HG02610 (cell line): Measurements from ENCODE around the gene GTF2F2.

Experiments
- ATAC-seq: cut with Tn5 transposase; IDR thresholded peaks from one replicate; pipeline ENCODE4 v1.9.1; 2021; ENCODE audit warnings: mild to moderate bottlenecking, moderate library complexity; ENCODE audit not compliant: unreplicated experiment

GTF2F2 gene

DNA sequence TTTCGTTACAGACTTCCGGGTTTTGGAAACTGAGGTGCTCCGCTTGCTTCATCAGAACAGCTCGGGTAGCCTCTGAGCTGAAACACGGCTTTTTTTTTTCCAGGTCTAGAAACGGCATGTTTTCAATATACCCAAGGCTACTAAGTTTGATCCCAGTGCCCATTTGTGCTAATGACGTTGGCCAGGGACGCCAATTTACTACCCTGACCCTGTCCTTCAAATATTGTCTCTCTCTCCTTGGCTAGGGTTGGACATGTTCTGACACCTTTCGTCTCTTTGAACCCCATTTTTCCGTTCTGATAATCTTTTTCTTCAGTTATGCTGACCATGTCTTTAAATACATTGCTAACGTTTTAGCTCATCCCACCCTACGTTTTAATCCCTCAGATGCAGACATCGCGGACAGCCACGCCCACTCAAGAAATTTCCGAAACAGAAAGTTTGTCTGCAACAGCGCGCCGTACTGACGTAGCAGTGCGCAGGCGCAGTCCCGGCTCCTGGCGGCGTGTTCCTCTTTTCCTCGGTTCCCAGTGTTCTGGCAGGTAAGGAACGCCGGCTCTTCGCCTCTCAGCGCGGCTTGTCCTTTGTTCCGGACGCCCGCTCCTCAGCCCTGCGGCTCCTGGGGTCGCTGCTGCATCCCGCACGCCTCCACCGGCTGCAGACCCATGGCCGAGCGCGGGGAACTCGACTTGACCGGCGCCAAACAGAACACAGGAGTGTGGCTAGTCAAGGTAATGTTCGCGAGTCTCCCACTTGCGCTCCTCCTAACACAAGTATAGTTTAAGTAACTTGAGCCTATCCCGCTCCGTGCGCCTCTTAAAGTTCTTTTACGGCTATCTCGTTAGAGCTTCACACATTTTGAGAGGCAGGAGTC is at the start of gene GTF2F2:
Gene GTF2F2, plus strand, starts transcription at position 520 of the 874 bp plus-strand sequence. Its CDS starts 146 bp downstream, at position 666.
- peak; percentile 53 for ATAC-seq

DNA sequence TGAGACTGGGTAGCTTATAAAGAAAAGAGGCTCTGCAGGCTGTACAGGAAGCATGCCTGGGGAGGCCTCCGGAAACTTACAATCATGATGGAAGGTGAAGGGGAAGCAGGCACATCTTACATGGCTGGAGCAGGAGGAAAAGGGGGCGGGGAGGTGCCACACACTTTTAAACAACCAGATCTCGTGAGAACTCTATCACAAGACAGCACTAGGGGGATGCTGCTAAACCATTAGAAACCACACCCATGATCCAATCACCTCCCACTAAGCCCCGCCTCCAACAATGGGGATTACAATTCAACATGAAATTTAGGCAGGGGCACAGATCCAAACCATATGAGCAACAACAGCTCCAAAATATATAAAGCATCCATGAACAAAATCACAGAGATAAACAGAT is 46.5 kb upstream of the GTF2F2 start:
- ATAC-seq = no peak

DNA sequence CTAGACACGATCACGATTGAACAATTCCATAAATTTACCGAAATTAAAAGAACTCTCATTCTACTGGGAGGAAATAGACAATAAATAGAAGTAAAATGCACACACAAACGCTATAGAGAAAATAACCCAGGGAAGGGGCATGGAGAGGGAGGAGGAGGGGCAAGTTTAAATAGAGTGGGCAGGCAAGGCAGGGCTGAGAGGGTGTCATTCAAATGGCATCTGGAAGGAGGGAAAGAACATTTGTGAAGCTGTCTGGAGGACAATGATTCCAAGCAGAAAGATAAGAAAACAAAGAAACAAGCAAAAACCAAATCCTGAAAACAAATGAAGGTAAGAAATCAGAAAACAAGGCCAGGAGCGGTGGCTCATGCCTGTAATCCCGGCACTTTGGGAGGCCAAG is 45.6 kb upstream of the GTF2F2 start:
- ATAC-seq = no peak

DNA sequence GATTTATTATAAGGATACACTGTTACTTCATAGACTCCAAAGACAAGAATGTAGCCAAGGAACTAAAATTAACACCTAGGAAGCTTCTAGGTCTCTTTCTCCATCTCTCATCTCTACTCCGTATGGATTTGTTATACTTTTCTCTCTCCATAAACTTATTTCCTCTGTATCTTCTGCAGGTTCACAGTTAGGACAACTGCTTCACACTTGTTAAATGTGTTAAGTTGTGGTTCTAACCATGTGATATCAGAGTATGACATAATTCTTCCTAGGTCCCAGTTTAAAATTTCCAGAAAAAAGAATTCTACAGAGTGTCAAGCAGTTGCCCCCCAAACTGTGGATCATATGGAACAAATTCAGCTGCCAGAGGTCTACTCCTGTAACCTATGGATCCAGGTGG is 42.3 kb upstream of the GTF2F2 start:
- ATAC-seq = no peak

GRCh38 chr13:45082964-45083363 is 37.3 kb upstream of the GTF2F2 start:
- no peak for ATAC-seq

- ATAC-seq = no peak
Observed at GRCh38 chr13:45084515-45084914, 35.8 kb upstream of the GTF2F2 start.

GRCh38 chr13:45086484-45086883 is 33.8 kb upstream of the GTF2F2 start:
- no peak for ATAC-seq

DNA sequence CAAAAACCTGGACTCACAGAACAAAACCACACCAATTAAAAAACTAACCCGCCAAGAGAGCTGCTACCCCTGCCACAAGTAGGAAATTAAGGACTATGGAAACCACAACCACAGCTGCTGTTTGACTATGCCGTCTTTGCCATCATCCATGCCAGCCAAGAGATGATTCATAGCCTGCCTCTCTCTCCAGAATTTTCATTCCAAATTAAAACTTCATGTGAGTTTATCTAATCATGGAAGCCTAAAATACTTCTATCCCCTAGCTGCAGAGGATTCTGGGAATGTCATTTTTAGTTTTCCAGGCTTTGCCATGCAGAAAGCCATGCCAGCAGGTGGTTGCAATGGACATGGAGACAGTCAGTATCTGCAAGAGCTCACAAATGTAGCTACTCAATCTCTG is 27.6 kb upstream of the GTF2F2 start:
- no peak for ATAC-seq

DNA sequence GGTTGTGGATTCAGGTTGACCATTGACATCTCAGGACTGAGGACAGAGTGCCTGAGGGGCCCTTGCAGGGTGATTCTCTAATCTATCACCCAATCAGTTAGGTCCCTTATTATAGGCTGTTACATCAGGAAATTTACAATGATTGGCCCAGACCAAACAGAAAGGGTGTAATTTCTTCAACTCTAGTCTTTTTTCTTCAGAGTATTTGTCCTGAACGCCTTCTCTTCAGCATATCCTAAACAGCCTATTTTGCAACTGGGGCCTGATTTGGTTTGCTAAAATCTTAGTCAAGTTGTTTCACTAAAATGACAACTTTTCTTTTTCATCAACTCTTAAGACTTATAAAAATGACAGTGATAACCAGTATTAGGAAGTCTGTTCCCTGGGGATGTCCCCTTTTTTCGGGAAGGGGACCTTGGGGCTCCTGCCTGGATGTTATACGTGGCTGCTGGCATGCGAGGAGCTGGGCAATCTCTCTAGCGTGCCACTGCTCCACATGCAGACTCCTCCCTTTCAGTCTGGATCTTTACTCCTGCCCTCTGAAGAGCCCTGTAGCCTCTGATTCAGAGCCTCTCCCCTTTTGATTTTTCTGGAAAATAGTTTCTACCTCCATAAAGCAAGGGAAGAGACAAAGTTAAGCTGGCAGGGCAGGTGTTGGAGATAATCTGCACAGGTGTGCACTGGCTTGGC is 19.6 kb upstream of the GTF2F2 start:
- no peak for ATAC-seq

DNA sequence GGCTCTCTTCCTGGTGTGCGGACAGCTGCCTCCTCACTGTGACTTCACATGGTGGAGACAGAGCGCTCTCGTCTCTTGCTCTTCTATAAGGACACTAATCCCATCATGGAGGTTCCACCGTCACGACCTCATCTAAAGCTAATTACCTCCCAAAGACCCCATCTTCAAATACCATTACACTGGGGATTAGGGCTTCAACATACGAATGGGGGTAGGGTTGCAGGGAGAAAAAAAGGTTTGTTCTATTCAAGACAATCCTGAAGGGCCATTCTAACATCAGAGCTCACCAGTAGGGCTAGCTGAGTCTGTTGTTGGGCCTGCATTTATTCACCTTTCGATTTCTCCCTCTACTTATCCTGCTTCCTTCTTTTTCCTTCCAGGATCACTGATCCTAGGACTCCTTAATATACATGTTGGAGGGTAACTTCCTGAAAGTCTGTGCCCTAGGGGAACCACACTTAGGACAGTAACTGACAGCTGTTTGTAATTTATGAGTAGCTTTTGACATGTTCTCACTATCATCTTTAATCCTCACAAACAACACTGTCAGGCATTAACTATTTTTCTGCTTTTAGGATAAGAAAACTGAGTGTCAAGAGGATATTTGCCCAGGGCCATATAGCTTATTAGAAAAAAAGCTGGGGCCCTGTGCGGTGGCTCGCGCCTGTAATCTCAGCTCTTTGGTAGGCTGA is 18.8 kb upstream of the GTF2F2 start:
- ATAC-seq = no peak

- no peak for ATAC-seq
Observed at GRCh38 chr13:45102136-45102507, 18.2 kb upstream of the GTF2F2 start.

DNA sequence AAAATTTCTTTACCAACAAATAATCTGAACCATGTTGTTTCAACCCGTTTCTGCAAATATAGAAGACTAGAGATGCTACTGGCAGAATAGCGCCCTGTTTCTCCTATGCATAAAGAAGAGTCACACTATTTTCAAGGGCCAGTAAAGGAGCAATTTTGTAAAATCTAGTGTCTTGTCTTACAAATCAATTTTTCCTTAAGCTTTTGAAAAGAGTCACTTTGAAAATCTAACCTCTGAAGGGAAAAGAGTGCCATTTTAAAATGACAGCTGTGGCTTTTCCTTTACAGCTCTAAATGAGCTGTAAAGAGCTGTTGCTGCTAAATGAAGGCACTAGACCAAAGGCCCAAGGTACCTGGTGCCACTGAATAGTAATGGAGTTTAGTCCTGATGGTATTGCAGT is 16.9 kb upstream of the GTF2F2 start:
- ATAC-seq = no peak

- ATAC-seq = no peak
Observed at GRCh38 chr13:45104261-45104660, 16.0 kb upstream of the GTF2F2 start.

- ATAC-seq = no peak
Observed at GRCh38 chr13:45105895-45106294, 14.4 kb upstream of the GTF2F2 start.

DNA sequence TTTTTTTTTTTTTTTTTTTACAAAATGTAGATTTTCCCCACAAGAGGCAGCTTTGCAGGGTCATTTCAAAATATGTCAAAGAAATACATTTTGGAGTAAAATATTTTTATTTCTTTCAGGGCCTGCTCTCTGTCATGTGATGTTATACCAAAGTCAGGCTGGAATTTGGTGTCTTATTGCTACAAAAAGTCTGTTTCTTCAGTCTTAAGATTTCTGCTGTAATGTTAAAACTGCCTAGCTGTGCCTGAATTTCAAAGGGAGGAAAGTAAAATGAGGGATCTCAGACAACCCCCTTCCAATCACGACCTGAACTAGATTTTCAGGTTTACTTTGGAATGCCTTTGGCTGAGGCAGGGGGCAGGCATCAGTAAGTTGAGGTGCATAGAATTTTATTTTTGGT is 12.8 kb upstream of the GTF2F2 start:
- no peak for ATAC-seq

- ATAC-seq = peak; percentile 32
Observed at GRCh38 chr13:45108716-45109101, 11.6 kb upstream of the GTF2F2 start.

DNA sequence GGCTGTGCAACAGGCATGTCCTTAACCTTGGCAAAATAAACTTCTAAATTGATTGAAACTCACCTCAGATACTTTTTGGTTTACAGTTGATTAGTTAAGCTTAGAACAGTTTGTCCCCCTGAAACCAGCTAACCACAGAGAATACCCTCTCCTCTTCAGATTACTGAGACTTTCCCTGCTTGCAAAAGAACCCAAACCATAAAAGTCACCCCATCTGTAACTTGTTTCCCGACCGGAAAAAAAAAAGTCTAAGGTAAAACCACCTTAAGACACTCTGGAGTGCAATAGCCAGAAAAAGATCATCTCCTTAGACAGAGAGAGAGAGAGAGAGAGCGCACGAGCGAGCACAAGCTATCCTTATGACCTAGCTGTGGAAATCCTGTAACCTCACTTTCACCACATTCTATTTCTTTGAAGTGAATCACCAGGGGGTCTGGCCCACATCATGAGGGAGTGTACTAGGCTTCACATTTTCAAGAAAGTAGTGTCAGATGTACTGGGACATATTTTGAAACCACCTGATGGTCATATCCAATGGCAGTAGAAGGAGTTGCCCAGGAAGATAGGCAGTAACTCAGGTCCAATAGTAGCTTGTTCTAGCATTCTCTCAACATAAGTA is 11.1 kb upstream of the GTF2F2 start:
- ATAC-seq = peak; percentile 89

- ATAC-seq = no peak
Observed at GRCh38 chr13:45113233-45114224, 6.8 kb upstream of the GTF2F2 start.

DNA sequence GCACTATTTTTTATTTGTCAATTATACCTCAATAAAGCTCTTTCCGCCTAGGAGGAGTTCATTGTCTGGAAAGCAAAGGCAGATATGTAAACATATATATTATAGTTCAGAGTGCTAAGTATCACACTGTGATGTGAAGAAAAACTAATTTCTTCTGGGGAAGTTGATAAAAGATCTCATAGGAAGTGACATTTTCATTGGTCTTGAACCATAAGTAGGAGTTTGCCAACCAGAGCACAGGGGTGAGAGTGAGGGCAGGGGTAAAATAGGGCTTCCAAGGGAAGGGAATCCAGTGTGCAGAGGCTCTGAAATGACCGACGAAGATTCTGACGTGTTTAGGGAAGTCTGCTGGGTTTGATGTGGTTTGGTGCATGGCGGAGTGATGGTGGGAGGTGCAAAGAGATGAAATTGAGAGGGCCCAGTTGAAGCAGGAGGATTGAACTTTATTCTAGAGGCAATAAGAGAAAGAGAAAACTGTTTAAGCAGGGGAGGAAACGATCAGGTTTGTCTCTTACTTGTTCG is 780 bp upstream of the GTF2F2 start:
- peak; percentile 65 for ATAC-seq
